Testis (tissue), 3 donors: ENCODE measurements around the gene DNAH6. TPM values are rescaled to one million over a fixed set of nuclear protein-coding genes. Genes with fewer than 3 reads are reported as not detected.

Experiments
- DNase-seq: peaks from one replicate; pipeline ENCODE4 v3.0.0-alpha.2; 2019
- H3K27ac ChIP-seq, 2 donors: fragments of 200-600 bp; sonication (generic); one replicate each; pipeline ENCODE4 v1.5.1; 2019
- H3K27me3 ChIP-seq: fragments of 200-600 bp; sonication (generic); one replicate; pipeline ENCODE4 v1.5.1; 2019
- H3K36me3 ChIP-seq: fragments of 200-600 bp; sonication (generic); one replicate; pipeline ENCODE4 v1.5.1; 2017; ENCODE audit warnings: low read depth; ENCODE audit errors: missing control alignments
- H3K4me1 ChIP-seq: fragments of 200-600 bp; sonication (generic); one replicate; pipeline ENCODE4 v1.5.1; 2019
- H3K4me3 ChIP-seq, 2 donors: fragments of 200-600 bp; sonication (generic); one replicate each; pipeline ENCODE4 v1.5.1; 2017 to 2019
- H3K9me3 ChIP-seq: fragments of 200-600 bp; sonication (generic); one replicate; pipeline ENCODE4 v1.5.1; 2017
- CTCF ChIP-seq, 3 experiments: fragments of 450-650 bp in 2 of 3; fragments of 200-600 bp in 1 of 3; sonication (generic) in 1 of 3; IDR thresholded peaks; one replicate each; pipeline ENCODE4 v1.5.1; 2016 to 2019; ENCODE audit warnings: antibody characterized with exemption in 3 of 3, mild to moderate bottlenecking in 2 of 3, moderate library complexity in 1 of 3
- POLR2A ChIP-seq: fragments of 450-650 bp; IDR thresholded peaks from one replicate; pipeline ENCODE4 v1.6.1; 2017; ENCODE audit warnings: antibody characterized with exemption, mild to moderate bottlenecking, moderate library complexity
- WGBS, 2 donors: methylation state at CpG; one replicate each; pipeline ENCODE4 v1.1.5; 2018; 5-methylcytosine and 5-hydroxymethylcytosine counted together
- intact Hi-C: fragments of 100-400 bp; cut with DNase I; formaldehyde crosslinking; loops from one replicate; pipeline ENCODE4 v1.15.1; 2023; ENCODE audit warnings: low total_unique reads
- polyA plus RNA-seq: library from polyadenylated mRNA; stranded (reverse); fragments of 350-450 nt; fragmentation: Illumina TruSeq; extraction: RNeasy Lipid Tissue Mini Kit (QIAGEN cat#74804); gene quantifications from one replicate; pipeline ENCODE4 v1.2.3, GENCODE V29; 2014; ENCODE audit warnings: low read depth, low replicate concordance; ENCODE audit not compliant: insufficient read depth
- total RNA-seq, 2 donors: library from RNA; depleted of rRNA; stranded (reverse); fragments of >200 nt; gene quantifications; one replicate each; pipeline ENCODE4 v1.2.3, GENCODE V29; 2016

Gene DNAH6
- total and polyA plus RNA-seq, 3 donors from 2014 or later: 7.1 to 18.4 (median 11.8) TPM

DNA sequence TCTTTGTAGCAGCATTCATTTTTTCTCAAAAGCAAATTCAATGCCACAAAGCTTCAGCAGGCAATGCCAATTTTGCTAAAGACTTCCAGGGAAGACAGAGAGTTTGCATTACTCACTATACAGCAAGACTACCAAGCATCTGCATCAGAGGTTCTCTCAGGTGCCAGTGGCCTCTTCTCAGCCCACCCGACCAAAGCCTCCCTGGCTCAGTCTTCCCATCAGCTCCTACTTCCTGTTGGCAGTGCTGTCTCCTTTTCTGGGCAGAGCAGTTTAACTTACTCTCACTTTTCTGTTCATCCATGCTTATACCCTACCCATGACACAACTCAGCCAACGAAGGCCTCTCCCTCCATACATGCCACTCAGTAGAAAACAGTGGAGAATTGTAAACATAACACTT lies 207.5 kb downstream of the DNAH6 start:
- Histone ChIP-seq H3K9me3 (no peaks in the 10 kb centered on the region), H3K4me1 (no peaks in the 10 kb centered on the region), H3K27ac (no peak overlapping the region), H3K4me3 (no peak overlapping the region), H3K36me3 (no peaks in the 10 kb centered on the region), H3K27me3 (no peaks in the 10 kb centered on the region)
- no peak for DNase-seq
- 75 to 89% methylated on average over 2 of the region's 2 CpGs for WGBS, 2 donors
- no peak for TF ChIP-seq CTCF (IDR thresholded peaks at IDR 0.05)
- no peak for TF ChIP-seq POLR2A
- intact Hi-C loops: no loop called here

DNA sequence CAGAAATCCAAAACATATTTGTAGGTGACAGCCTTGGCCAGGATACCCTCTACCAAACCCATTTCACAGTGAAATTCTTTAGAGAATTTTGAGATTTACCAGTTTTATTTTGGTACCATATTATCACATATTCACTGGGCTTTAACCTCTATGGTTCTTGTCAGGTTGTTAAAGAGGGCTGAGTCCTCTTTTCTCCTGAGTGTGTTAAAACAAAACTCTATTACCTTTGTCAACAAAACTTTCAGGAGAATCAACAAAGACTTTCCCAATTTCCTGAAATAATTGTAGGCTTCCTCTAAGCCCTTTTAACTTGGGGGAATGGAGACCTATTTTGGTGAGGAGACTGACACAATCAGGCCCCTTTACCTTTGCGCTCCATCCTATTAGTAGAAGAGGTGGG lies 209.4 kb downstream of the DNAH6 start:
- intact Hi-C loops: no loop called here
- Histone ChIP-seq H3K27me3 (no peaks in the 10 kb centered on the region), H3K9me3 (no peaks in the 10 kb centered on the region), H3K27ac (no peak overlapping the region), H3K36me3 (no peaks in the 10 kb centered on the region), H3K4me3 (no peak overlapping the region), H3K4me1 (no peaks in the 10 kb centered on the region)
- DNase-seq: no peak
- 92 to 100% methylated on average over 1 of the region's 1 CpG for WGBS, 2 donors
- TF ChIP-seq POLR2A (no peak), CTCF (IDR thresholded peaks at IDR 0.05) (no peak)

- Histone ChIP-seq H3K36me3 (no peaks in the 10 kb centered on the region), H3K9me3 (no peaks in the 10 kb centered on the region), H3K4me3 (no peak overlapping the region), H3K27me3 (no peaks in the 10 kb centered on the region), H3K27ac (no peak overlapping the region), H3K4me1 (no peaks in the 10 kb centered on the region)
- no peak for TF ChIP-seq POLR2A
- no peak for TF ChIP-seq CTCF (IDR thresholded peaks at IDR 0.05)
- intact Hi-C loops: no loop called here
- DNase-seq: no peak
- 94 to 96% methylated on average over 1 of the region's 1 CpG for WGBS, 2 donors
Measured at GRCh38 chr2:84727315-84727714, 211.0 kb downstream of the DNAH6 start.

DNA sequence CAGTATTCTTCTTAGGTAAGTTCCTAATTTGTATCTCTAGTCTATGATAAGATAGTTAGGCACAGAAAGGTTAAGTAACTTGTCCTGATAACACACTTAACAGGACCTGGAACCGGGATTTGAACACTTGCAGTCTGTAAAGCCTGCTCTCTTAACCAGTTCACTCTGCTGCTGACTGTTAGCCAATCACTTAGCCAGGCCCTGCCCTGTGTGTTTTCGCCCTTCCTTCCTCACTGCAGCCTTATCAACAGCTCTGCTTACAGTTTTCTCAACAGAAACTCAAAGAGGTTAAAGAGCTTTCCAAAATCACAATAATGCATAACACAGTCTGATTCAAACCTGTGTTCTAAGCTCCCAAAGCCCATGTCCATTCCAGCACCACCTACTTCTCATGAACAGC lies 212.9 kb downstream of the DNAH6 start:
- no peak overlapping the region for H3K4me3 ChIP-seq
- H3K9me3 ChIP-seq: no peaks in the 10 kb centered on the region
- WGBS, 2 donors: 78 to 80% methylated on average over 2 of the region's 2 CpGs
- H3K27ac ChIP-seq: no peak overlapping the region
- no peaks in the 10 kb centered on the region for H3K27me3 ChIP-seq
- intact Hi-C loops: no loop called here
- H3K36me3 ChIP-seq: no peaks in the 10 kb centered on the region
- no peak for TF ChIP-seq CTCF (IDR thresholded peaks at IDR 0.05)
- no peak for TF ChIP-seq POLR2A
- H3K4me1 ChIP-seq: no peaks in the 10 kb centered on the region
- DNase-seq: no peak

- Histone ChIP-seq H3K4me1 (no peaks in the 10 kb centered on the region), H3K4me3 (no peak overlapping the region), H3K9me3 (no peaks in the 10 kb centered on the region), H3K36me3 (no peaks in the 10 kb centered on the region), H3K27ac (no peak overlapping the region), H3K27me3 (no peaks in the 10 kb centered on the region)
- WGBS, 2 donors: 53 to 64% methylated on average over 3 of the region's 3 CpGs
- no peak for TF ChIP-seq CTCF (IDR thresholded peaks at IDR 0.05)
- TF ChIP-seq POLR2A: no peak
- no peak for DNase-seq
- intact Hi-C loops: no loop called here
Measured at GRCh38 chr2:84731185-84731584, 214.9 kb downstream of the DNAH6 start.
